HS-27A (cell line): ENCODE data around the gene ASB2.
A peak's percentile ranks its signal among the peaks of the same experiment; 100 is the strongest.

Source experiments
- DNase-seq: peaks from one replicate; pipeline ENCODE4 v3.0.0-alpha.2; 2012; ENCODE audit warnings: low read depth, missing footprints

ASB2 gene

GRCh38 chr14:93960774-93961438 is 15.5 kb downstream of the ASB2 start:
- DNase-seq, result no peak

- no peak for DNase-seq
These were observed 16.3 kb downstream of the ASB2 start for GRCh38 chr14:93960108-93960475.

DNA sequence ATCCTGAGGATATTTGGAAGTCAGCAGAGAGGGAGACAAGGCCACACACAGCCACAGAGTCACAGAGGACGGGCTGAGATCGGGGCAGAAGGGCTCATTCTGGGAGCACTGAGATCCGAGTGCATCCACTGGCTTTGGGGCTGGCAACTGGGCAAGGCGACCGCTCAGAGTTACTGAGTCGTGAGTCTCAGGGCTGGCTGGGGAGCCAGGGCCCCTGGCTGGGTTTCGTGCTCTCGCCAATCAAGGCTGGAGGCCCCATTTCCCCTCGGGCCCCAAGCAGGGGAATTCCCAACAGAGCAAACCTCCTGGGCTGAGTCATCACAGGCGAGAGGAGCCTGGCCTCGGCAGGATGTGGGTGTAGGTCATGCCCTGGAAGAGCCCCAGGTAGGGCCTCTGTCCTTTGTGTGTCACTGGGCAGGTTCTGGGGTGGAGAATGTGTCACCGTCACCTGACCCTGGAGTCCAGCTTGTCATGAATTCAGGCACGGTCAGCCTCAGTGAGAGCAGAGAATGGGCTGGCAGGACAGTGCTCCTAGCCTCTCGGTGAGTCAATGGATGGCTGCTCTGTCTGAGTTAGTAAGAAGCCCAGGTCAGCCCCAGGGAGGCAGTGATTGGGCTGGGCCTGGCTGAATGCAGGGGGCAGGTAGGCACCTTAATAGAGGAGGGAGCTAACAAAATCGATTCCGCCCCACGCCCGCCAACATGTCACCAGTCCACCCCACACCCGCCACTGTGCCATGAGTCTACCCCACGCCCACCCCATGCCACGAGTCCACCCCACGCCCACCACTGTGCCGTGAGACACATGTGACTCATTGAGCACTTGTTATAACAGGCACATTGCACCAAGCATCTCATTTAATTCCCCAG is 16.9 kb downstream of the ASB2 start:
- peak; percentile 71 for DNase-seq

DNA sequence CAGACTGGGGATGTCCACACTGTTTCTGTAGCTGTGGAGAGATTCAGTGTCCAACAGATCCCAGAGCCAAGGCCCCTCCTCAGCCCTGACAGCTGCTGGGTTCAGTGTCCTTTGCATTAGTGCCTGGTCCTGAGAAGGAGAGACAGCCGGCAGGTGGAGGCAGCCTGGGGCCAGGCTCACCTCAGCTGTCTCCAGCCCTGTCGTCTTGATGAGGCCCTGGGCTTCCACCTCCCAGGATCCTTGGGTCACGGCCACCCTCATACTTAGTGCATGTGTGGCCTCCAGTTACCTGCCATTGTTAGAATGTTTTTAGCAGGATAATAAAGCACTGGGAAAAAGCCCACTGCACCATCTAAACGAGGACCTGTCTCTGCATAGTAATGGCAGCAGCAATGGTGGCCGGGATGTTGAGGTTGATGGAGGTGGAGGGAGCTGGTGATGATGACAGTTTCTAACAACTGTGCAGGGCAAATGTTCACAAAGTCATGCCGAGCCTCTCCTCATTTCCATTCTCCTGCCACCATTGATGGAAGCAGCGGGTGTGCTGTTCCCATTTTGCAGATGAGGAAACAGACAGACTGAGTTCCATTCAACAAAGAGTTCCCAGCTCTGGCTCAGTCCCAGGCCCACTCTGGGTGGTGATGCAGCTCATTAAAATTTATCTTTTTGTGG is 17.7 kb downstream of the ASB2 start:
- no peak for DNase-seq

DNA sequence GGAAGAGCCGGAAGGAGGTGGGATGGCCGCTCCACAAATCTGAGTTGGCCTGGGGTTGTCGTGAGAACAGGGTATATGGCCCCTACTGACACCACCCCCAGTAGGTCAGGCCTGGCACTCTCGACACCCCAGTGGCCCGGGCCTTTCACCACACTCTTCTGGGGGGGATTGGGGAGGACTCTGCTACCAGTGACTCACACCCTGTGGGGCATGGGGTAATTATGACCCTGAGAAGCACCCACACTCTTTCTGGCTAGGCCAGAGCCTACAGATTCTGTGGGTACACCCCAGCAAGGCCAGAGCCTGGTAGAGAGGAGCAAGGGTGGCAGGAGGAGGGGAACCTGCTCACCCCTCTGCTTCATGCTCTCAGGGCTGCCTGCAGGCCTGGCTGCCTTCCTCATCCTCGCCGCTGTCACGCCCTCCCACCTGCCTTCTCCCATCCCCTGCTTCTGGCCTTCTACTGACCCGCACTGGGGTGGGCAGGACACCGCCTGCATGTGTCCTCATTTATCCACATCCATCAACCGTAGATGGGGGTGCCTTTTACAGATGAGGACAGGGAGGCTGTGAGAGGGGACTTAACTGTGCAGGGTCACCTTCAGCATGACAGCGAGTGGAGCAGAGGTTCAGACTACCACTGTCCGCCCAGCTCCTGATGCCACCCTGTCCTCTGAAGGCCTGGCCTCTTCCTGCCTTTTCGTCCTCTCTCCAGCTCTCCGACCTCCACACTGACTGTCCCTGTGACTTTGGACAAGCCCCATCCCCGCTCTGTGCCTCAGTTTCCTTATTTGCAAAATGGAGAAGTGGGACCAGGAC is 18.4 kb downstream of the ASB2 start:
- no peak for DNase-seq

GRCh38 chr14:93957333-93957710 is 19.0 kb downstream of the ASB2 start:
- no peak for DNase-seq

DNA sequence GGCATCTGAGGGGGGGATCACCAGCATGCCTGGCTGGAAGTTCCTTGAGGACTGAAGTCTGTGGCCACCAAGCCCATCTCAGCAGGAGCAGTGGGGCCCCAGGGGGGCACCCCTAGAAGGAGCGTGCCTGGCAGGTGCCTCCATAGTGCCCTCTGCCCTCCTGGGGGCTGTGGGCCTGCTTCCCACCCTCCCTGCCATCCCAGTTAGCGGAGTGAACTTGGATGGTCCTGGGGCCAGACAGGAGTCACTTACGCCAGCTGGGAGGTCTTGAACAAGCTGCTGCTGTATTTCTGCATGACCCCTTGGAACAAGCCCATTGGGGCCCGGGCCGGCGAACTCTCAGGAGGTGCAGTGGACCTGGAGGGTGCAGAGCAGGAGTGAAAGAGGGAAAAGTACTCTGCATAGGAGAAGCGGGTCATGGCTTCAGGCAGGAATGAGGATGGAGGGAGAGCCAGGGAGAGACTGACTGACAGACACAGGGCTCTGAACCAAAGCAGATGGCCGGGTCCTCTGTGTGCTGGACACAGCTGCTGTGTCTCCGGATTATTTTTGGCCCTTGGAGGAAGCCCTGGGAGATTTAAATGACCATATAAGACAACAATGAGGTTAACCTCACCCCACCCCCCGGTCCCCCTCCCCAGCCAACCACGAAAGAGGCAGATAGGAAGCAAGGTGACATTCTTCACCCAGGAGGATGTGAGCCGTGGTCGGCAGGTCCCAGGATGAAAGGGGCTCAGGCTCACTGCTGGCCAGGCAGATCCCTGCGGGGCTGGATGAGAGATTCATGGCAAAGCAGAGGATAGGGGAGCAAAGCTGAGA is 19.6 kb downstream of the ASB2 start:
- no peak for DNase-seq

- DNase-seq, result no peak
These were observed 20.4 kb downstream of the ASB2 start for GRCh38 chr14:93955850-93956481.

DNA sequence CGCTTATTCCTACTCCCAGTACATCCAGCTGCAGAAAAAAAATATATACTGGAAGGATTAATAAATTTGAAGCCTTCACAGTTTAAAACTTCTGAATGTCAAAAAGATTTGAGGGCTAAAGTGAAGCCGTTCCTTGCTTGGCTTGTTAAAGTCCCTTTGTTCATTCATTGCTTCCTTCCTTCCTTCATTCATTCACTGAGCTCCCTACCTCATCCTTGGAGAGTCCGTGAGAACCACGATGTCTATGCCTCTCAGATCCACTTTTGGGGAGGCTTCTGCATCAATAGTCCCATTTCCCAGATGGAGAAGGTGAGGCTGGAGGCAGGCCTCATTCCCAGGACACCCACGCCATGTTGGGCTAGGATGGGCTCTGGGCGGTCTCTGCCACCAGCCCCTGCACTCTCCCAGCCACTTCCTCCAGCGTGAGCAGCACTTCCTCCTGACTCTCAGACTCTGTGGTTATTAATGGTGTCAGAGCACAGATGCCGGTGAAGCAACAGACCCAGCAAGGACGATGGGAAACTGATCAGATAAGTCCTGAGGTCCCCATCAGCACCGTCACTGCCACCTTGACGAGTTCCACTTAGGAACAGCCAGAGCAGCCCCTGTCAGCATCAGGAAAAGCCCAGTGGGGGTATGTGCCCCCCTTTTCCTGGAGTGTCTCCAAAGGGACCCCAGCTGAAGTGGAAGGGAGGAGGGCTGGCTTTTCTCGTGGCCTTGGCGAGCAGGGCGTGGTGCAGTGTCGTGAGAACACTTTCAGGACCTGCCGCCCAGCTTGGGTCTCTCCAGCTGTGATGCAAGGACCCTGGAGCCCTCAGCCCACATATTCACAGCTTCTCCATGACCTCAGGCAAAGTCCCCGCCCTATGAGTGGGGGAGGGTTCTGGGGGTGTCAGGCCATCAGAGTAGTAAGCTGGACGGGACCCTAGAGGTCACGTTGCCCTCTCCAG is 21.2 kb downstream of the ASB2 start:
- DNase-seq, result no peak

DNA sequence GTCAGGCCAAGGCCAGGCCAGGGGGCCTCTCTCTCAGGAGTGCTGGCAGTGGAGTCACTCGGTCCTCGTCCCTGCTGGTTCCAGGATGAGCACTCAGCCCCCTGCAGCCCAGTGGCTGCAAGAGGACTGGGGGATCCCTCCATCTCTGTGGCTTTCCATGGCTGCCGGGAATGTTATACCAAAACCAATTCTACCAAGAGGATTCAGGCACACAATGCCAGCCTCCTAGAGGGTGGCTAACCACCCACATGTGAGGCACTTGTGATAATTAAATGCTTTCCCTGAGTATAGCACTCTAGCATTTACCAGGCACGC is 21.9 kb downstream of the ASB2 start:
- DNase-seq, result no peak

DNA sequence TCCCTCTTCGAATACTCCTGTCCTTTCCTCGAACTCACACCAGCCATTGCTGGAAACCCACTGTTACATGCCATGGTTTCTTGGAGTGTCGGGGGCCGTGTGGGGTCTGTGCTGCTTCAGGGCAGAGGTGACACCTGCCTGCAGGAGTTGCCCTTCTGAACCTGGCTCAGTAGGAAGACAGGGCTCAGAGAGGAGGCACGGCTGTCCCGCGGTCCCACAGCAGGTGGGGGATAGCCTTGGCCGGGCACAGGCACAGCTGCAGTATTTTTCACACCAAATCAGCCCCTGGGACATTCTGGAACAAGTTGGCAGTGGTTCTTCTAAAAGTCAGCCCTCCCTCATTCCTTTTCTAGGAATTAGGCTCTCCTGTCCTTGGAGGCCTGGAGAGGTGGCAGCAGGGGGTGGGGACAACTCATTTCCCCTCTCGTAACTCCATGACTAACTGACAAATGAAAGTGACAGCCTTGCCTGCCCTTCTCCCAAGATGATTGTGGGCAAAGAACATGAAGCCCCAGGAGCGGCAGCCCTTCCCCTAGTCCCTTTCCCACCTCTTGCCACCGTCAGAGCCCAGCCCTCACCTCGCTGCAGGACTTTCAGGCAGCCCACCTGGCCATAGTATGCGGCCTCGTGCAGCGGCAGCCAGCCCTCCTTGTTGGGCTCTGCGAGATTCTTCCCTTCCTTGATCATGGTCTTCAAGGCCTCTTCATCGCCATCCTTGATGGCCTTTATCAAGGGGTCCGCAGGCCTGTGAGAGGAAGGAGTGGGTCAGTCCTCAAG is 22.4 kb downstream of the ASB2 start:
- DNase-seq, result no peak

GRCh38 chr14:93953263-93953662 is 23.1 kb downstream of the ASB2 start:
- no peak for DNase-seq

DNA sequence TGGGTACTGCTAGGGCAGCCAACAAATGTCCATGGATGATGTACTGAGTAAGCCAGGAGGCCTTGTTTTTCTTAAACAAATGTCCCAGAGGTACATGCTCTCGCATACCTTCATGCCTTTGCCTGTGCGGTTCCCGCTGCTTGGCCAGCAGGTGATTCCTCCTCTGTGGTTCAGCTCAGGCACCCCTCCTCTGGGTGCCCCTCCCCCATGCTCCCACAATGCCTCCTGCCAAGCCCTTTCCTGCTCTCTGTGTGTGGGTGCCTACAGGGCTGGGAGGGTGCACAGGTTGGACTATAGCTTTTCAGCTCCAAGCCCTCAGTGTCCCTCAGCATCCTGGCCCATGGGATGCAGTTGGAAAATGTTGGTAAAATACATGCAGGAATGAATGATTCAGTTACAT is 23.5 kb downstream of the ASB2 start:
- DNase-seq, result no peak

GRCh38 chr14:93951635-93952540 is 24.5 kb downstream of the ASB2 start:
- no peak for DNase-seq

GRCh38 chr14:93950948-93951634 is 25.3 kb downstream of the ASB2 start:
- DNase-seq, result no peak

DNA sequence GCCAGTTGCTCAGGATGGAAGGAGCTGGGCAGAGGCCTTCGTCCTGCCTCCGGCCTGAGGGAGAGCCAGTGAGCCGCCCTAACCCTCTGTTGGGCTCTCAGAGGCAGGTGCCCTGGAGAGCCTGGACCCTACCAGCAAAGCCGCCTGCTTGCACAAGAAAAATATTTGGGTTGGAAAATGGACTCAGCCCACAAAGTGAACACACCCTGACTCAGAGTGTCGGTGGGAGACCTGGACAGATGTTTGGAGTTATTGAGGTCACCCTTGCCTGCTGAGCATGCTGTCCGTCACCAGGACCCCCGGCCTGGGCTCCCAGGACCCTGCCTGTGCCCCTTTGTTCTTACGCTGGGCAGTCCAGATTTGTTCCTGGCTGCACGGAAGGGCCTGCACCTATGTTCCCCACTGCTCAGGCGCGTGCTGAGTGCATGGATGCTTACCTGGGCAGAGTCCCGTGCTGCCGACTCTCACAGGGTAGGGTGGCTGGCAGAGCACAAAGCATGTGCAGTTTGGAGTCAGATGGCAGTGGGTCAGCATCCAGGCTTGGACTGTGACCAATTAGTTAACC is 26.8 kb downstream of the ASB2 start:
- DNase-seq, result no peak

- DNase-seq, result no peak
These were observed 29.1 kb downstream of the ASB2 start for GRCh38 chr14:93947282-93947681.
